ENCODE measurements around the gene ANKH.

GRCh38 chr5:14896131-14896530, 24.6 kb upstream of the ANKH start:
- no peak for TF ChIP-seq GATA2 (IDR thresholded peaks at IDR 0.05; ENCODE audit: low read depth, low read length)
- TF ChIP-seq GATA3 (IDR thresholded peaks at IDR 0.05; ENCODE audit: low read depth, low read length): no peak
